GM18498 (cell line): ENCODE data around the gene PRKG1.

Experiments used
- ATAC-seq: cut with Tn5 transposase; IDR thresholded peaks from one replicate; pipeline ENCODE4 v1.9.1; 2021; ENCODE audit warnings: mild to moderate bottlenecking, moderate library complexity; ENCODE audit not compliant: unreplicated experiment

Gene PRKG1

GRCh38 chr10:52074505-52075026 is 1000.3 kb downstream of the PRKG1 start:
- ATAC-seq, result no peak

DNA sequence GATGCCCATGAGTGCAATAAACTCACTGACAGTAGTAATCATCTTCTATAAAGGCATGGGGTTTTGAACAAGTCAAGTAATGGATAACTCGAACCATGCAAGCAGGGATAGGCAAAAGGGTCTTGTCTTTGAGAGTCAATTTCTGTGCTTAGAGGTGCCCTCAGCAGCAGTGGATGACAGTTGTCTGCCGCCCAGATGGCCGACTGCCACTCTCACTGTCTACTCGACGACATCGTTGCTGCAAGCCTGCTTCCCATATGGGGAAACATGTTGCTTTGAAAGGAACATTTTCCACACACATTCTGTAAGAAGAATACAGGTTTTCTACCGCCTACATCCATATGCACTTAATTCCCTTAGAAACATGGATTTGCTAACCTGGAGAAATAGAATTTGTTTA is 1003.5 kb downstream of the PRKG1 start:
- ATAC-seq, result no peak

GRCh38 chr10:52078397-52078937 is 1004.2 kb downstream of the PRKG1 start:
- ATAC-seq, result no peak

GRCh38 chr10:52082307-52082706 is 1008.0 kb downstream of the PRKG1 start:
- peak; percentile 96 for ATAC-seq

GRCh38 chr10:52083422-52083821 is 1009.1 kb downstream of the PRKG1 start:
- ATAC-seq, result no peak

GRCh38 chr10:52092390-52092789 is 1018.1 kb downstream of the PRKG1 start:
- ATAC-seq, result no peak

- no peak for ATAC-seq
Observed at GRCh38 chr10:52098130-52098529, 1023.8 kb downstream of the PRKG1 start.

DNA sequence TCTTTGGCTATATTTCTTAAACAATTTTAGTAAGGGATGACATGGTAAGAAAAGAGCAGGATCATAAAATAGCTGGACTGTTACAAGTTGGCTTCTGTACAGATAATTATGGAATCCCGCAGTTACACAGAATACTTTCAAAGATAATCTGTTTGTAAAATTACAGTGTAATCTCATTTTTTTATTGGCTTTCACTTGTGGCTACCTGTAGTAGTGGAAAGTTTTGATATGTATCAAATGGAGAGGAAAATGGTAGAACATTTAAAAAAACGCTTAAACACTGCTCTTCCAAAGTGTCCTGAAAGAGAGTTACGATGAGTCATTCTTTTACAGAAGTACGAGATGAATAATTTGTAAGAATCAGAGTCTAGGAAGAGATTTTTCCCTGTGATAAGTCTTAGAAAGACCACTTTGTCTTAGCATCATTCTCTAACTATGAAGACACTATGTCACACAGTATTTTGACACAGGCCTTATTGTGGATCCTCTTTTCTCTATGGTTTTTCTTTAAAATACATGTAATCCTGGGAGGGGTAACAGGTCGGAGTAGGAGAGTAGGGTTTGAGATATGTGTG is 1024.8 kb downstream of the PRKG1 start:
- ATAC-seq, result no peak

- no peak for ATAC-seq
Observed at GRCh38 chr10:52100011-52100547, 1025.8 kb downstream of the PRKG1 start.

GRCh38 chr10:52105301-52105700 is 1031.0 kb downstream of the PRKG1 start:
- ATAC-seq, result no peak

- ATAC-seq, result no peak
Observed at GRCh38 chr10:52106011-52106410, 1031.7 kb downstream of the PRKG1 start.

DNA sequence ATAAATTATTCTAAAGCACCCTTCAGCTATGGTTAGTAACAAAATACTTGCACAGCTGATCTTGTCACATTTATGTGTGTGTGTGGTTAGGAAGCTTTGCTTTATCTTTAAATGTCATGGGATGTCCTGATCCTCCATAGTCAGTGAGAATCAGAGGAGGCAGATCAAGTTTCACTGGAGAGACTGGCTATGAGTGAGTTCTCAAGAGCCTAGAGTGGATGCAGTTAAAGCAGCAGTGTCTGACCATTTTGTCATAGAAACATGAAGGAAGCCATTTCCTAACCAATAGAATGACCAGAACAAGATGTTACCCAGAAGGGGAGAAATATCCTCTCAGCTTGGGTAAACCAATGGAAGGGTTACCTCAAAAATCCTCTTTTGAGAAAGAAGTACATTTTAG is 1032.6 kb downstream of the PRKG1 start:
- no peak for ATAC-seq

GRCh38 chr10:52108236-52108635 is 1033.9 kb downstream of the PRKG1 start:
- no peak for ATAC-seq

DNA sequence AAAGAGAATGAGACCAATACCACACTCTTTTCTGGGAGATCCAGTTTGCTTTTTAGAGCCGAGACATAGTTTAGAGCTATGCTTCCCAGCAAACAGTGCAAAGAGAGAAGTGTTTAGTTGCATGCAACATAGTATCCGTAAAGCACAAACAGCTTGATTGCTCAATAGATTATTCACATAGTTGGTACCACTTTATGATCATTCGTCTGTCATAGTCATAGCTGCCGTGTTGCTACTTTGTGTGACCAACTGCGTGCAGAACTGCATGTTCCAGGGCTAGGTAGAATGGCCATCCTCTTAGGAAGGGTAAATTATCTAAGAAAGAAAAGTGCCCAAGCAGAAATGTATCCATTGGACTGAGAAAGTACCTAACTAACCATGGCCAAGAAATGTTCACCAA is 1036.3 kb downstream of the PRKG1 start:
- no peak for ATAC-seq

DNA sequence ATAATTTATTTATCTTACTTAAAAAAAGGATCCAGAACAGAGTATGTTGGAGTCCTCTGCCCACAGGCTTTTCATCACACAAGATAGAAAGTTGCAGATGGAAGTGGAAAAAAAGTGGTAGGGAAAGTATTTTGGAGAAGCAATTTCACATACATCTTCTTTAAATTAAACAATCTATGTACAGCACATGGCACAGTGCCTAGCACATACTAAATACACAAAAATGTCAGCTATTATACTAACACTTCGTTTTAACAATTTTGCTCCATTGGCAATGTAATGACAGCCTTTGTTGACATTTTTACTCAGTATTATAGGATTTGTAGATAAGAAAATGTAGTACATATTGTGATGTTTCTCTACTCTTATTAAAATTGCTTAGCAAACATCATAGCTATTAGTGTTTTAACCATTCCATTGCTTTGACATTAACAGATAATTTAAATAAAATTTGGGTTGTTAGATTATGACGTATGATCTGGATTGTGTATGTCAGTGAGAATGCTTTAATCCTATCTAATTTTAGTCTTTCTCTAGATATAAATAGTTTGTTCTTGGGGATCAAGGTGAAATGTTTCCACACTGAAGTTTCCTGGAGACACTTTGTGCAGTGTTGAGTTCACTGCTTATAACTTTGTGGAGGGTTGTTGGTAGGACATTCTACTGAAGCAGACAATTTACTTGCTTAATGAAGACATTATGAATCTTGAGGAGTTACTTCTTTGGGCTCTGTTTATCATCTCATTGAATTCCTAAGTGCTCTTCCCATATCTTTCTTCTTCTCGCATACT is 1037.0 kb downstream of the PRKG1 start:
- no peak for ATAC-seq

GRCh38 chr10:52115823-52116222 is 1041.5 kb downstream of the PRKG1 start:
- no peak for ATAC-seq

DNA sequence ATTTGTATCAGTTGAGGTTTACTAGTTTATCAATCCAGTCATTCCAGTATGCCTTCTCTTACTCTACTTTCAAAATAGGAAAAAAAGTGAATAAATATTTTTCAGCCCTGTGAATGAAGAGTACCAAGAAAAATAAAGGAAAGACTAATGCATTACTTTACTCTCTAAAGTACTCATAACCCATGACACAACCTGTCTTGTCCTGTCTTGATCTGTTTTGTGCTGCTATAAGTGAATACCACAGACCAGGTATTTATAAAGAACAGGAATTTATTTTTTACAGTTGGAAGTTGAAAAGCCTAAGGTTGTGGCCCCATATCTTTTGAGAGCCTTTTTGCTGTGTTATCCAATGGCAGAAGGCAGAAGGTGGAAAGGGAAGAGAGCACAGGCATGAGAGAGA is 1045.2 kb downstream of the PRKG1 start:
- ATAC-seq, result no peak

DNA sequence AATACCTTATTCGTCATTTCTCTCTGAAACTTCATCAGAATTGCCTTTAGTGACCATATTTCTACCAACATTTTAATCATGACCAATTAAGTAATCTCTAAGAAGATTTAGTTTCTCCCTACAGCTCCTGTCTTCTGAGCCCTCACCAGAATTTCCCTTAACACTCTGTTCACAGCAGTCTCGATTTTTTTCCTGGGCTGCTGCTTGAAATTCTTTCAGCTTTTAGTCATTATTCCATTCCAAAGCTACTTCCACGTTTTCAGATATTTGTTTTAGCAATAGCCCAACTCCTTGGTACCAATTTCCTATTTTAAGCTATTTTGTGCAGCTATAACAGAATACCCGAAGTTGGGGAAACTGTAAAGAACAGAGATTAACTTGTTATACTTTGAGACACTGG is 1047.4 kb downstream of the PRKG1 start:
- no peak for ATAC-seq

- no peak for ATAC-seq
Observed at GRCh38 chr10:52128056-52128683, 1053.9 kb downstream of the PRKG1 start.

- ATAC-seq, result no peak
Observed at GRCh38 chr10:52129410-52130178, 1055.3 kb downstream of the PRKG1 start.

DNA sequence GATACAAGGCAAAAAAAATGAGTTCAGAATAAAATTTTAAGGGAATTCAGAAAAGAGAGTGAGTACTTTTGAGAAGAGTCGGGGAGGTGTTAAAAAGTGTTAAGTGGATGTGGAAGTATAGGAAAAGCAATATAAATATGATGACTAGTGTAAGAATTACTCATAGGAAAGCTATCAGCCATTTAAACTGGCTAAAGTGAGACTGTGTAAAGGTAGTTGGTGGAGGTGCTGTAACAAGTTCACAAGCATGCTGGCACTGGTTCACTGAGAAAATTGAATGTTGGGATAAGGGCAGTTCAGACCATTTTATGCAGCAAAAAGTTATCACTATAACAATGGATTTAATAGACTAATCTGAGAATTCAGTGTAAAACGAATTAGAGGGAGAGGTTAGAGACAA is 1060.8 kb downstream of the PRKG1 start:
- no peak for ATAC-seq
